Esophagus squamous epithelium (tissue), 4 donors: ENCODE measurements around the gene WDR74.
A peak's percentile ranks its signal among the peaks of the same experiment; 100 is the strongest.

Source experiments
- CTCF ChIP-seq, 6 experiments: fragments of 450-650 bp in 4 of 6; fragments of 200-600 bp in 2 of 6; sonication (generic) in 2 of 6; IDR thresholded peaks; one replicate each; pipeline ENCODE4 v1.5.1; 2016 to 2019; ENCODE audit warnings: antibody characterized with exemption in 6 of 6, mild to moderate bottlenecking in 4 of 6, moderate library complexity in 4 of 6
- POLR2A ChIP-seq, 4 donors: fragments of 450-650 bp; IDR thresholded peaks; one replicate each; pipeline ENCODE4 v1.6.1; 2017; ENCODE audit warnings: antibody characterized with exemption in 4 of 4, mild to moderate bottlenecking in 4 of 4, moderate library complexity in 3 of 4

- TF ChIP-seq CTCF (IDR thresholded peaks at IDR 0.05), result peak in 3 of 6 experiments; percentile 6 to 23 (median 15)
- TF ChIP-seq POLR2A (IDR thresholded peaks at IDR 0.05), result peak; percentile 60 to 100 (median 96)
These were observed 2.2 kb upstream of the WDR74 start for GRCh38 chr11:62841361-62842170.
